Measurements from ENCODE around the gene TTLL8.

DNA sequence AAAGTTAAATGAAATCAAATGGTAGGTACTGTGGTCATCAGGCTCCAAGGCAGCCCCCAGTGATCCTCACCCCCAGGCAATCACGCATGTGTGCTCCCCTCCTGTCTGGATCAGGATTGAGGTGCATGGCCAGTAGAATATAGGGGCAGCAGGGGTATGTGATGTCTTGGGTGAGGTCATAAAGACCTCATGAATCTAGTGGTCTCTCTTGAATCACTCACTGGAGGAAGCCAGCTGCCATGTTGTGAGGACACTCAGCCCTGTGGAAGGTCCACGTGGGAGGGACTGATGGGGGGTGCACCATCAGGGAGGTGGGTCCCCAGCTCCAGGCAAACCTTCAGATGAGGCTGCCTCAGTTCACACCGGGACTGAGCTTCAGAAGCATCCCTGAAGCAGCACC, 38.8 kb downstream of the TTLL8 start:
- TF ChIP-seq POLR2A (IDR thresholded peaks at IDR 0.05), result no peak
- TF ChIP-seq, protein P1, sequence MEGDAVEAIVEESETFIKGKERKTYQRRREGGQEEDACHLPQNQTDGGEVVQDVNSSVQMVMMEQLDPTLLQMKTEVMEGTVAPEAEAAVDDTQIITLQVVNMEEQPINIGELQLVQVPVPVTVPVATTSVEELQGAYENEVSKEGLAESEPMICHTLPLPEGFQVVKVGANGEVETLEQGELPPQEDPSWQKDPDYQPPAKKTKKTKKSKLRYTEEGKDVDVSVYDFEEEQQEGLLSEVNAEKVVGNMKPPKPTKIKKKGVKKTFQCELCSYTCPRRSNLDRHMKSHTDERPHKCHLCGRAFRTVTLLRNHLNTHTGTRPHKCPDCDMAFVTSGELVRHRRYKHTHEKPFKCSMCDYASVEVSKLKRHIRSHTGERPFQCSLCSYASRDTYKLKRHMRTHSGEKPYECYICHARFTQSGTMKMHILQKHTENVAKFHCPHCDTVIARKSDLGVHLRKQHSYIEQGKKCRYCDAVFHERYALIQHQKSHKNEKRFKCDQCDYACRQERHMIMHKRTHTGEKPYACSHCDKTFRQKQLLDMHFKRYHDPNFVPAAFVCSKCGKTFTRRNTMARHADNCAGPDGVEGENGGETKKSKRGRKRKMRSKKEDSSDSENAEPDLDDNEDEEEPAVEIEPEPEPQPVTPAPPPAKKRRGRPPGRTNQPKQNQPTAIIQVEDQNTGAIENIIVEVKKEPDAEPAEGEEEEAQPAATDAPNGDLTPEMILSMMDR (IDR thresholded peaks at IDR 0.05), result no peak
